ENCODE results near the gene LRMDA.

Gene LRMDA

GRCh38 chr10:75773231-75773780 is 341.9 kb downstream of the LRMDA start:
- DNase-seq (ENCODE audit: low read depth in 3 of 3) = no peak

GRCh38 chr10:75773813-75774782 is 342.7 kb downstream of the LRMDA start:
- DNase-seq (ENCODE audit: low read depth in 3 of 3) = no peak

- no peak for DNase-seq (ENCODE audit: low read depth in 3 of 3)
Observed at GRCh38 chr10:75774783-75775490, 343.5 kb downstream of the LRMDA start.

- no peak for DNase-seq (ENCODE audit: low read depth in 3 of 3)
Observed at GRCh38 chr10:75776738-75777504, 345.5 kb downstream of the LRMDA start.

- no peak for DNase-seq (ENCODE audit: low read depth in 3 of 3)
Observed at GRCh38 chr10:75778665-75779064, 347.2 kb downstream of the LRMDA start.

GRCh38 chr10:75779276-75779675 is 347.9 kb downstream of the LRMDA start:
- DNase-seq (ENCODE audit: low read depth in 3 of 3) = no peak

GRCh38 chr10:75782463-75783248 is 351.2 kb downstream of the LRMDA start:
- no peak for DNase-seq (ENCODE audit: low read depth in 3 of 3)

- no peak for DNase-seq (ENCODE audit: low read depth in 3 of 3)
Observed at GRCh38 chr10:75788394-75789205, 357.2 kb downstream of the LRMDA start.

- DNase-seq (ENCODE audit: low read depth in 3 of 3) = no peak
Observed at GRCh38 chr10:75793848-75794247, 362.4 kb downstream of the LRMDA start.

GRCh38 chr10:75801121-75801520 is 369.7 kb downstream of the LRMDA start:
- no peak for DNase-seq (ENCODE audit: low read depth in 3 of 3)

- DNase-seq (ENCODE audit: low read depth in 3 of 3) = no peak
Observed at GRCh38 chr10:75801661-75802060, 370.2 kb downstream of the LRMDA start.

GRCh38 chr10:75803121-75803520 is 371.7 kb downstream of the LRMDA start:
- no peak for DNase-seq (ENCODE audit: low read depth in 3 of 3)

- no peak for DNase-seq (ENCODE audit: low read depth in 3 of 3)
Observed at GRCh38 chr10:75803816-75804552, 372.6 kb downstream of the LRMDA start.

- DNase-seq (ENCODE audit: low read depth in 3 of 3) = no peak
Observed at GRCh38 chr10:75806186-75806585, 374.8 kb downstream of the LRMDA start.

GRCh38 chr10:75807456-75807855 is 376.0 kb downstream of the LRMDA start:
- no peak for DNase-seq (ENCODE audit: low read depth in 3 of 3)

- no peak for DNase-seq (ENCODE audit: low read depth in 3 of 3)
Observed at GRCh38 chr10:75809003-75809402, 377.6 kb downstream of the LRMDA start.

- no peak for DNase-seq (ENCODE audit: low read depth in 3 of 3)
Observed at GRCh38 chr10:75814014-75814413, 382.6 kb downstream of the LRMDA start.

GRCh38 chr10:75815066-75815465 is 383.6 kb downstream of the LRMDA start:
- DNase-seq (ENCODE audit: low read depth in 3 of 3) = no peak

GRCh38 chr10:75817198-75817597 is 385.8 kb downstream of the LRMDA start:
- DNase-seq (ENCODE audit: low read depth in 3 of 3) = no peak
